Peyer's patch (tissue), 4 donors: ENCODE results near the gene TOX2.

ENCODE experiments used
- POLR2A ChIP-seq, 2 donors: fragments of 450-650 bp; IDR thresholded peaks; one replicate each; pipeline ENCODE4 v1.5.1; 2017; ENCODE audit warnings: antibody characterized with exemption in 2 of 2, mild to moderate bottlenecking in 2 of 2, moderate library complexity in 2 of 2
- TF ChIP-seq, protein P1 (sequence below), 6 experiments: fragments of 450-650 bp in 4 of 6; fragments of 200-600 bp in 2 of 6; sonication (generic) in 1 of 6; IDR thresholded peaks; one replicate each; pipeline ENCODE4 v1.5.1; 2017 to 2019; ENCODE audit warnings: antibody characterized with exemption in 6 of 6, mild to moderate bottlenecking in 3 of 6, moderate library complexity in 1 of 6

DNA sequence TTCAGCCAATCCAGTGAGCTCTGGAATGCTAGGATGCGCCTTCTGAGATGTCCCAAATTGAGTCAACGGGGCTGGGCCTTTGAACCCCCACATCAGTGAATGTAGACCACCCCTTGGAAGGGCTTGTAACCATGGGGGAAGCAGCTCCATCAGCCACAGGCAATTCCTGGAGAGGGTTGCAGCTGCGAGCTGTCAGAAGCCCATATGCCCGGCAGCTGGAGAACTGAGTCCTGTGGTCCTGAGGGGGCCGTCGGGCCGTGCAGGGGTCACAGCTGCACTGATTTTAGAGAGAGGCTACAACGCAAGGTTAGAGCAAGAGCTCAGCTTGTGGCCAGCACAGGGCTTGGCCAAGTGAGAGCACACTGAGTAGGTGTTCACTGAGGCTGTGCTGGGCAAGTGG, 121.3 kb downstream of the TOX2 start:
- TF ChIP-seq, protein P1, sequence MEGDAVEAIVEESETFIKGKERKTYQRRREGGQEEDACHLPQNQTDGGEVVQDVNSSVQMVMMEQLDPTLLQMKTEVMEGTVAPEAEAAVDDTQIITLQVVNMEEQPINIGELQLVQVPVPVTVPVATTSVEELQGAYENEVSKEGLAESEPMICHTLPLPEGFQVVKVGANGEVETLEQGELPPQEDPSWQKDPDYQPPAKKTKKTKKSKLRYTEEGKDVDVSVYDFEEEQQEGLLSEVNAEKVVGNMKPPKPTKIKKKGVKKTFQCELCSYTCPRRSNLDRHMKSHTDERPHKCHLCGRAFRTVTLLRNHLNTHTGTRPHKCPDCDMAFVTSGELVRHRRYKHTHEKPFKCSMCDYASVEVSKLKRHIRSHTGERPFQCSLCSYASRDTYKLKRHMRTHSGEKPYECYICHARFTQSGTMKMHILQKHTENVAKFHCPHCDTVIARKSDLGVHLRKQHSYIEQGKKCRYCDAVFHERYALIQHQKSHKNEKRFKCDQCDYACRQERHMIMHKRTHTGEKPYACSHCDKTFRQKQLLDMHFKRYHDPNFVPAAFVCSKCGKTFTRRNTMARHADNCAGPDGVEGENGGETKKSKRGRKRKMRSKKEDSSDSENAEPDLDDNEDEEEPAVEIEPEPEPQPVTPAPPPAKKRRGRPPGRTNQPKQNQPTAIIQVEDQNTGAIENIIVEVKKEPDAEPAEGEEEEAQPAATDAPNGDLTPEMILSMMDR (IDR thresholded peaks at IDR 0.05), result no peak
- TF ChIP-seq POLR2A (IDR thresholded peaks at IDR 0.05), result no peak
